ENCODE measurements around the gene PALLD. TPM values are rescaled to one million over a fixed set of nuclear protein-coding genes. Genes with fewer than 3 reads are reported as not detected.
"Not testable (repeated sequence)": the region's sequence is repeated elsewhere in the genome, so short reads cannot be mapped to it uniquely, and the experiment has no call there.

Gene PALLD
- total RNA-seq: 1 to 10 TPM; 1.5 to 3.7 TPM

GRCh38 chr4:168496834-168497233 is at the start of gene PALLD:
TSS of gene PALLD (plus strand) at chr4:168497052.
- DNase-seq (no peak), ATAC-seq (no peak)
- H3K9me3 Mint-ChIP-seq (ENCODE audit: low read depth): no peaks in the 10 kb centered on the region
- H3K27me3 Mint-ChIP-seq: peaks cover 43% of the 10 kb centered on the region
- no peaks in the 10 kb centered on the region for H3K4me1 Mint-ChIP-seq
- H3K4me3 Mint-ChIP-seq: no peak within 1 kb of the TSS
- CTCF ChIA-PET: no interaction called here
- H3K27ac Mint-ChIP-seq: no peak within 1 kb of the TSS
- H3K36me3 Mint-ChIP-seq: peaks cover 1% of the 10 kb centered on the region

- H3K4me1 Mint-ChIP-seq: peaks cover 39% of the 10 kb centered on the region
- not testable (repeated sequence) for DNase-seq
Observed at GRCh38 chr4:168449063-168449462, 47.8 kb upstream of the PALLD start.

GRCh38 chr4:168449719-168450452 is 47.0 kb upstream of the PALLD start:
- no peak overlapping the region for H3K4me3 Mint-ChIP-seq
- ATAC-seq (peak; percentile 48), DNase-seq (peak; percentile 62)
- peak overlapping the region; percentile 63 for H3K27ac Mint-ChIP-seq
- H3K9me3 Mint-ChIP-seq (ENCODE audit: low read depth): no peaks in the 10 kb centered on the region
- CTCF ChIA-PET: interaction anchor here (1.2 kb wide), 1 partner anchor 29 kb away, joined by 3 read pairs; no protein-coding TSS in a partner anchor
- peaks cover 40% of the 10 kb centered on the region for H3K4me1 Mint-ChIP-seq
- H3K27me3 Mint-ChIP-seq: no peaks in the 10 kb centered on the region
- H3K36me3 Mint-ChIP-seq: peaks cover 63% of the 10 kb centered on the region

More at GRCh38 chr4:168449063-168449462, 47.8 kb upstream of the PALLD start:
- H3K27ac Mint-ChIP-seq; H3K27me3 Mint-ChIP-seq; ATAC-seq; H3K9me3 Mint-ChIP-seq (ENCODE audit: low read depth); CTCF ChIA-PET; H3K4me3 Mint-ChIP-seq: not testable (repeated sequence)
- H3K36me3 Mint-ChIP-seq: peaks cover 55% of the 10 kb centered on the region

- Mint-ChIP-seq H3K4me3 (no peak overlapping the region), H3K36me3 (peaks cover 68% of the 10 kb centered on the region), H3K9me3 (ENCODE audit: low read depth) (no peaks in the 10 kb centered on the region), H3K4me1 (peaks cover 40% of the 10 kb centered on the region), H3K27me3 (no peaks in the 10 kb centered on the region), H3K27ac (peak overlapping the region; percentile 71)
- DNase-seq: no peak
- peak; percentile 34 for ATAC-seq
- CTCF ChIA-PET: interaction anchor here (0.8 kb wide), 1 partner anchor 223 kb away, joined by 3 read pairs; no protein-coding TSS in a partner anchor
Observed at GRCh38 chr4:168451331-168451730, 45.5 kb upstream of the PALLD start.

- CTCF ChIA-PET: interaction anchor here (0.8 kb wide), 1 partner anchor 224 kb away, joined by 3 read pairs; no protein-coding TSS in a partner anchor
- Mint-ChIP-seq H3K4me3 (no peak overlapping the region), H3K27me3 (no peaks in the 10 kb centered on the region), H3K9me3 (ENCODE audit: low read depth) (no peaks in the 10 kb centered on the region), H3K4me1 (peaks cover 40% of the 10 kb centered on the region), H3K27ac (peak overlapping the region; percentile 71), H3K36me3 (peaks cover 68% of the 10 kb centered on the region)
- DNase-seq (no peak), ATAC-seq (peak; percentile 87)
Observed at GRCh38 chr4:168451744-168452390, 45.0 kb upstream of the PALLD start.

- Mint-ChIP-seq H3K27ac (no peak overlapping the region), H3K27me3 (no peaks in the 10 kb centered on the region), H3K36me3 (peaks cover 76% of the 10 kb centered on the region), H3K9me3 (ENCODE audit: low read depth) (no peaks in the 10 kb centered on the region), H3K4me1 (peaks cover 40% of the 10 kb centered on the region), H3K4me3 (no peak overlapping the region)
- DNase-seq: no peak
- CTCF ChIA-PET: no interaction called here
- ATAC-seq: no peak
Observed at GRCh38 chr4:168453146-168453545, 43.7 kb upstream of the PALLD start.

GRCh38 chr4:168458256-168458655 is 38.6 kb upstream of the PALLD start:
- DNase-seq; H3K4me3 Mint-ChIP-seq; CTCF ChIA-PET; H3K27me3 Mint-ChIP-seq; H3K4me1 Mint-ChIP-seq; ATAC-seq; H3K9me3 Mint-ChIP-seq (ENCODE audit: low read depth); H3K27ac Mint-ChIP-seq: not testable (repeated sequence)
- peaks cover 63% of the 10 kb centered on the region for H3K36me3 Mint-ChIP-seq

GRCh38 chr4:168461821-168462220 is 35.0 kb upstream of the PALLD start:
- no peaks in the 10 kb centered on the region for H3K9me3 Mint-ChIP-seq (ENCODE audit: low read depth)
- no peak for ATAC-seq

GRCh38 chr4:168472920-168473319 is 23.9 kb upstream of the PALLD start:
- Mint-ChIP-seq H3K9me3 (ENCODE audit: low read depth) (no peaks in the 10 kb centered on the region), H3K4me1 (peaks cover 43% of the 10 kb centered on the region), H3K36me3 (peaks cover 77% of the 10 kb centered on the region), H3K27me3 (no peaks in the 10 kb centered on the region), H3K4me3 (no peak overlapping the region), H3K27ac (no peak overlapping the region)
- CTCF ChIA-PET: no interaction called here
- no peak for DNase-seq
- no peak for ATAC-seq

More at GRCh38 chr4:168461821-168462220, 35.0 kb upstream of the PALLD start:
- Mint-ChIP-seq H3K4me1 (no peaks in the 10 kb centered on the region), H3K36me3 (peaks cover 59% of the 10 kb centered on the region), H3K27me3 (no peaks in the 10 kb centered on the region), H3K4me3 (no peak overlapping the region), H3K27ac (no peak overlapping the region)
- DNase-seq: no peak
- CTCF ChIA-PET: no interaction called here

GRCh38 chr4:168474660-168475320 is 22.1 kb upstream of the PALLD start:
- CTCF ChIA-PET: no interaction called here
- H3K36me3 Mint-ChIP-seq: peaks cover 77% of the 10 kb centered on the region

GRCh38 chr4:168475745-168476144 is 21.1 kb upstream of the PALLD start:
- Mint-ChIP-seq H3K36me3 (peaks cover 71% of the 10 kb centered on the region), H3K4me1 (peaks cover 55% of the 10 kb centered on the region), H3K4me3 (no peak overlapping the region), H3K27ac (peak overlapping the region; percentile 9), H3K27me3 (no peaks in the 10 kb centered on the region), H3K9me3 (ENCODE audit: low read depth) (no peaks in the 10 kb centered on the region)
- DNase-seq: no peak
- CTCF ChIA-PET: no interaction called here
- no peak for ATAC-seq

More at GRCh38 chr4:168474660-168475320, 22.1 kb upstream of the PALLD start:
- no peak overlapping the region for H3K4me3 Mint-ChIP-seq
- no peak for DNase-seq
- no peaks in the 10 kb centered on the region for H3K9me3 Mint-ChIP-seq (ENCODE audit: low read depth)
- ATAC-seq: no peak
- no peaks in the 10 kb centered on the region for H3K27me3 Mint-ChIP-seq
- H3K27ac Mint-ChIP-seq: no peak overlapping the region
- peaks cover 56% of the 10 kb centered on the region for H3K4me1 Mint-ChIP-seq

- Mint-ChIP-seq H3K27me3 (no peaks in the 10 kb centered on the region), H3K36me3 (peaks cover 56% of the 10 kb centered on the region), H3K27ac (peak overlapping the region; percentile 73), H3K4me1 (peaks cover 75% of the 10 kb centered on the region), H3K9me3 (ENCODE audit: low read depth) (no peaks in the 10 kb centered on the region), H3K4me3 (peak overlapping the region; percentile 92)
- CTCF ChIA-PET: interaction anchor here (0.8 to 1.7 kb wide), 3 partner anchors 28 to 33 kb away, joined by 3 to 4 read pairs (median 4); no protein-coding TSS in a partner anchor
- ATAC-seq (no peak), DNase-seq (no peak)
Observed at GRCh38 chr4:168478868-168479267, 18.0 kb upstream of the PALLD start.

- H3K36me3 Mint-ChIP-seq: peaks cover 52% of the 10 kb centered on the region
- peaks cover 68% of the 10 kb centered on the region for H3K4me1 Mint-ChIP-seq
- no peaks in the 10 kb centered on the region for H3K9me3 Mint-ChIP-seq (ENCODE audit: low read depth)
- peak overlapping the region; percentile 100 for H3K27ac Mint-ChIP-seq
- H3K27me3 Mint-ChIP-seq: no peaks in the 10 kb centered on the region
- ATAC-seq: peak; percentile 72
- DNase-seq: peak; percentile 75
- CTCF ChIA-PET: interaction anchor here (0.5 to 1.3 kb wide), 2 partner anchors 14 to 24 kb away, joined by 3 read pairs; no protein-coding TSS in a partner anchor
- peak overlapping the region; percentile 92 for H3K4me3 Mint-ChIP-seq
Observed at GRCh38 chr4:168480931-168481611, 15.8 kb upstream of the PALLD start.

Measured in activated CD8-positive, alpha-beta memory T cell treated with anti-CD3 and anti-CD28 coated beads, Interleukin-2, amount 10 ng/mL, durations not matched to agents 7 days and 5 days (primary cell).